ACC112 (cell line): ENCODE data around the gene SH2D3A.

Experiments used
- H2AFZ ChIP-seq: fragments of 200-600 bp; sonication (generic); one replicate; pipeline ENCODE4 v1.6.0; 2017; ENCODE audit warnings: antibody characterized with exemption, low read length; ENCODE audit not compliant: unreplicated experiment
- H3K27ac ChIP-seq: fragments of 200-600 bp; sonication (generic); 2 replicates; pipeline ENCODE4 v1.5.1; 2014; ENCODE audit warnings: low read depth, mild to moderate bottlenecking, antibody characterized with exemption, low read length, moderate library complexity
- H3K27me3 ChIP-seq: fragments of 200-600 bp; sonication (generic); 2 replicates; pipeline ENCODE4 v1.6.1; 2014; ENCODE audit warnings: mild to moderate bottlenecking, antibody characterized with exemption, low read length, moderate library complexity, mixed read lengths; ENCODE audit not compliant: insufficient read depth
- H3K36me3 ChIP-seq: fragments of 200-600 bp; sonication (generic); 2 replicates; pipeline ENCODE4 v1.6.1; 2016; ENCODE audit warnings: mild to moderate bottlenecking, antibody characterized with exemption, low read length, moderate library complexity, mixed read lengths; ENCODE audit not compliant: insufficient read depth
- H3K4me1 ChIP-seq: fragments of 200-600 bp; sonication (generic); one replicate; pipeline ENCODE4 v1.6.1; 2016; ENCODE audit warnings: low read length, mixed read lengths; ENCODE audit not compliant: insufficient read depth, unreplicated experiment, control insufficient read depth
- H3K4me3 ChIP-seq: fragments of 200-600 bp; sonication (generic); 2 replicates; pipeline ENCODE4 v1.5.1; 2014; ENCODE audit warnings: mild to moderate bottlenecking, low read depth, low read length
- H3K79me2 ChIP-seq: fragments of 200-600 bp; sonication (generic); one replicate; pipeline ENCODE4 v1.6.0; 2016; ENCODE audit warnings: low read length; ENCODE audit not compliant: control insufficient read depth, unreplicated experiment, insufficient read depth

The SH2D3A gene

DNA sequence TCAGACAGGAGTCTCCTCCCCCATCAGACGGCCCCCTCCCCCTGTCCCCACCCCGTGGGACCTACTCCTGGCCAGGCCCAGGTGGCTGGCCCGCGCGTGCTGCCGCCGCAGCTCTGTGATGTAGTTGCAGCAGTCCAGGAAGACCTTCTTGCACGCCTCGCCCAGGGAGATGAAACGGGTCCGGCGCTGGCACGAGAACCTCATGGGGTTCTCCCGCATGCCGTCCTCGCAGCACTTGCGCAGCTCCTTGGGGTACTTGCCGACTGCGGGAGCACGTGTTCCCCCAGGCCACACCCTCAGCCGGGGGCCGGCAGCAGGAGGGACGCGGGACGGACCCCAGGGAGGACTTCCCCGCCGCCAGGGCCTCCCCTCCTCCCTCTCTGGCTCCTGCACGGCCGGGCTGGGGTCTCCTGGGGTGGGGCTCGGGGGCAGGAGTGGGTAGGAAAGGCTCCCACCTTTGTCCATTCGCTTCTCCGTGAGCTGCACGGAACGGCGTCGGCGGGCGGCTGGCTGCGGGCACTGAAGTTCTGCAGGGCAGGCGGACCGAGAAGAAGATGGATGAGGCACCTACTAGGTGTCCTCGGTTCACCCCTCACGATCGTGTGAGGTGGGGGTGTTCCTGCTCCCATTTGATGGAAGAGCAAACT, 60.1 kb downstream of the SH2D3A start:
- Histone ChIP-seq H3K79me2 (no peaks in the 10 kb centered on the region), H2AFZ (no peak overlapping the region), H3K4me3 (no peak overlapping the region), H3K27ac (no peak overlapping the region), H3K4me1 (no peaks in the 10 kb centered on the region), H3K27me3 (no peaks in the 10 kb centered on the region), H3K36me3 (no peaks in the 10 kb centered on the region)

DNA sequence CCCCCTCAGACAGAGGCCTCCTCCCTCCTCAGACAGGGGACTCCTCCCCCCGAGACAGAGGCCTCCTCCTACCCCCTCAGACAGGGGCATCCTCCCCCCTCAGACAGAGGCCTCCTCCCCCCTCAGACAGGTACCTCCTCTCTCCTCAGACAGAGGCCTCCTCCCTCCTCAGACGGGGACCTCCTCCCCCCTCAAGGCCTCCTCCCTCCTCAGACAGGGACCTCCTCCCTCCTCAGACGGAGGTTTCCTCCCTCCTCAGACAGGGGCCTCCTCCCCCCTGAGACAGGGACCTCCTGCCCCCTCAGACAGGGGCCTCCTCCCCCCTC, 60.6 kb downstream of the SH2D3A start:
- Histone ChIP-seq H3K79me2 (no peaks in the 10 kb centered on the region), H2AFZ (no peak overlapping the region), H3K4me3 (no peak overlapping the region), H3K4me1 (no peaks in the 10 kb centered on the region), H3K27ac (no peak overlapping the region), H3K27me3 (no peaks in the 10 kb centered on the region), H3K36me3 (0 out of 2 replicates have a peak, but pooled peaks cover 3% of the 10 kb centered on the region)

DNA sequence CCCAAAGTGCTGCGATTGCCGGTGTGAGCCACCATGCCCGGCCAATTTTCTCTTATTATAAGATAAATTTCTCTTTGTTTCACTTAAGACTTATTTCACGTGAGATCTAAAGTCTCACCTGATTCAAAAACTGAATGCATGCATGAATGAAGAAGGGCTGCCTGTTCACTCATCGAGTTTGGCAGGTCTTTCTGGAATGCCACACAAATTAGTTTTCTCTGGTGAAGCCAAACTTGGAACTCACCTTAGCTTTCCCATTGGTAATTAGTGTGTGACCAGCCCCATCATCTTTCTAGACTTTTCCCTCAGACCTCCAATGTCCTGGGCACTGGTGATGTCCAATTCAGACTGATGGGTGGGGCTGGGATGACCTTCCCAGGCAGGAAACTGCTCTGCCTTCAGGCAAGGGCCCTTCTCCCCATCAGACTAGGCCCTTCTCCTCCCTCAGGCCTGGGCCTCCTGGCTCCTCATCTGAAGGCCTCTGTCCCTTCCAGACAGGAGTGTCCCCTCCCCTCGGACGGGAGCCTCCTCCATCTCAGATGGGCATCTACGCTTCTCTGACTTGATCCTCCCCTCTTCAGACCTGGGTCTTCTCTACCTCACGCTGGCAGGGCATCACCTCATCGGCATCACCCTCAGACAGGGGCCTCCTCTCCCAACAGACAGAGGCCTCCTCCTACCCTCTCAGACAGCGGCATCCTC, 61.2 kb downstream of the SH2D3A start:
- Histone ChIP-seq H2AFZ (no peak overlapping the region), H3K79me2 (no peaks in the 10 kb centered on the region), H3K4me1 (no peaks in the 10 kb centered on the region), H3K27me3 (no peaks in the 10 kb centered on the region), H3K27ac (no peak overlapping the region), H3K36me3 (0 out of 2 replicates have a peak, but pooled peaks cover 3% of the 10 kb centered on the region), H3K4me3 (no peak overlapping the region)
